DOHH2 (cell line): ENCODE results near the gene SYNE3.

Experiments used
- EZH2phosphoT487 ChIP-seq: fragments of 200-600 bp; sonication (generic); IDR thresholded peaks from 2 replicates; pipeline ENCODE4 v1.6.1; 2017; ENCODE audit warnings: borderline replicate concordance, mild to moderate bottlenecking, antibody characterized with exemption, low read length, moderate library complexity, mixed read lengths
- TF ChIP-seq, protein P1 (sequence below): fragments of 200-600 bp; sonication (generic); IDR thresholded peaks from one replicate; pipeline ENCODE4 v1.5.1; 2014; ENCODE audit warnings: antibody characterized with exemption, mild to moderate bottlenecking, low read depth, low read length; ENCODE audit not compliant: poor library complexity, severe bottlenecking

DNA sequence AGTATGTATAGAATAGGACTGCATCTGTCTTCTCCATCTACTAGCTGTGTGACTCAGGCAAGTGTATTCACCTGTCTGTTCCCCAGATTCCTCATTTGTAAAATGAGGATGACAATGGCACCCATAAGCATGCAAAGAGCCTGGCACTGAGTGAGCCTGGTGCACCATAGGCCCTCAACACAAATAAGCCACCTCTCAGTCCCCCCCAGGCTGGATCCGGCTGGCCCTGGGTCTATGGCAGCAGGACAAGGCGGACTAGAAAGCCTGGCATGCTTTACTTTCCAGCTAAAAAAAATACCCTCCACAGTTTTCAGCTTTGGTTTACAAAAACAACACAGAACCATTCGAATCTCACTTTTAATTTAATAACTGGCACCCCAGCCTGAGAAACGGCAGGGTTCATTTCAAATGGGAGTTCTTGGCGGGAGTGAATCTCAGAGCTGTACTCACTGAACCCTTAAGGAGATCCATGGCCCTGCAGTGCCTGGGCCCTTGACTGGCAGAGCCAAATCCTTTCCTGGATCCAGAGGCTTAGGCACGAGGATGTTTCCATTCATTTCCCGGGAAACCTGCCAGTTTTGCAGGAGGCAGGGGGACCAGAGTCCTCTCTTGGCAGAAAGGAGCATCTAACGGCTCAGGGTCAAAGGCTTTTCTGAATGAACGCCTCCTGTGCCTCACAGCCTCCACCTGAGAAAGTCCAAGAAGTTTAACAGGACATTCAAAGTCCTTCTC, 17.7 kb downstream of the SYNE3 start:
- no peak for TF ChIP-seq EZH2phosphoT487
- TF ChIP-seq, protein P1, sequence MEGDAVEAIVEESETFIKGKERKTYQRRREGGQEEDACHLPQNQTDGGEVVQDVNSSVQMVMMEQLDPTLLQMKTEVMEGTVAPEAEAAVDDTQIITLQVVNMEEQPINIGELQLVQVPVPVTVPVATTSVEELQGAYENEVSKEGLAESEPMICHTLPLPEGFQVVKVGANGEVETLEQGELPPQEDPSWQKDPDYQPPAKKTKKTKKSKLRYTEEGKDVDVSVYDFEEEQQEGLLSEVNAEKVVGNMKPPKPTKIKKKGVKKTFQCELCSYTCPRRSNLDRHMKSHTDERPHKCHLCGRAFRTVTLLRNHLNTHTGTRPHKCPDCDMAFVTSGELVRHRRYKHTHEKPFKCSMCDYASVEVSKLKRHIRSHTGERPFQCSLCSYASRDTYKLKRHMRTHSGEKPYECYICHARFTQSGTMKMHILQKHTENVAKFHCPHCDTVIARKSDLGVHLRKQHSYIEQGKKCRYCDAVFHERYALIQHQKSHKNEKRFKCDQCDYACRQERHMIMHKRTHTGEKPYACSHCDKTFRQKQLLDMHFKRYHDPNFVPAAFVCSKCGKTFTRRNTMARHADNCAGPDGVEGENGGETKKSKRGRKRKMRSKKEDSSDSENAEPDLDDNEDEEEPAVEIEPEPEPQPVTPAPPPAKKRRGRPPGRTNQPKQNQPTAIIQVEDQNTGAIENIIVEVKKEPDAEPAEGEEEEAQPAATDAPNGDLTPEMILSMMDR = no peak
